GM19452 (cell line): ENCODE data around the gene TMCO4.
"Not testable (repeated sequence)": the region's sequence is repeated elsewhere in the genome, so short reads cannot be mapped to it uniquely, and the experiment has no call there.

Experiments used
- ATAC-seq: cut with Tn5 transposase; IDR thresholded peaks from one replicate; pipeline ENCODE4 v1.9.1; 2021; ENCODE audit not compliant: unreplicated experiment

The TMCO4 gene

DNA sequence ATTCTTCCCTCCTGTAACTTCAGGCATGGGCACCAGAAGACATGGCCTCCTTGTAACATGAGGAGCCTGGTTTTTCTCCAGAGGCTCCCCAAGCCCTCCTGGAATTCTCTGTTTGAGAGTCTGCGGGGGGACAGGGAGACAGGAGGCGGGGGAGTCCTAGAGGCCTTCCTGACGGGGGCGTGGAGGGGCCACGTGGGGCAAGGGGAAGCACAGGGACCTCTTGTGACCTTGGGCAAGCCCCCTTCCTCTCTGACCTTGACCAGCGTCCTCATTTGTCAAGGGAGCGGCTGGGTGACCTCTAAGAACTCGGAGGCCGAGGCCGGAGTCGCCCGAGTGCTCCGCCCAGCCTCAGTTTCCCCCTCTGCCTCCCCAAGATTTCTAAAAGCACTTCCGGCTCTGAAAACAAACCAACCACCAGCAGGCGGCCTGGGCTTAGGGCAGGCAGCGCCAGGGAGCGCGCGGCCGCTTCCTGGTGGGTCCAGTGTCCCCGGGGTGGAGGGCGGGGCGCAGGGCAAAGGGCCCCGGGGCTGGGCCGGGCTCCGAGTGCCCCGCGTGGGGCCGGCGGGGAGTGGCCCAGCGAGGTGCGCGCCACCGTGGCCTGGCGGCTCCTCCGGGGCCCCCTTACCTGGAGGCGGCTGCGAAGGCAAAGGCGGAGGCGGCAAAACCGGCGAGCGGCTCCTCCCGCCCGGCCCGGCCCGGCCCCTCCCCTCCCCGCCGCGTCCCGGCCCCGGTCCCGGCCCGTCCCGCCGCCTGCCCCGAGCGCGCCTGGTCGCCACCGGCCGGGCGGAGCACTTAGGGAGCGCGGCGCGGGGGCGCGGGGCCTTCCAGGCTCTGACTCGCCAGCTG, at the start of gene TMCO4:
Gene TMCO4 (minus strand): TSS at position 687 of the 846 bp plus-strand sequence. CDS start 19,158 bp downstream, outside the sequence.
- peak; percentile 66 for ATAC-seq

DNA sequence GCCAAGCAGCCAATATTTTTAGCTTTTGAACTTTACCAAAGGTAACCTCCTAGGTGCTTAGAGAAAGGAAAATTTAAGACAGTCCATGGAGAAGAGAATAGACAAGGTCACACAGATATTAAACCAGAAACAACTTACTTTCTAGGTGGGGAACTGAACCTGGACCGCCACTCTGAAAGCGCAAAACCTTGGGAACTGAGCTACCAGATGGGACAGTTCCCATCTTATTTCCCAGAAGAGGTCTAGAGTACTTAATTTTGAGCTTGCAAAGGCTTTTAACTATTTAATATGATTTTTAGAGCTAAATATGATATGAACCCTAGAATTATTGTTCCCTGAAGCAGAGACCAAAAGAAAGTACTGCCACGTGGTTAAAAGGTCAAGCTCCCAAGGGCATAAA, 49.6 kb upstream of the TMCO4 start:
- ATAC-seq, result not testable (repeated sequence)

DNA sequence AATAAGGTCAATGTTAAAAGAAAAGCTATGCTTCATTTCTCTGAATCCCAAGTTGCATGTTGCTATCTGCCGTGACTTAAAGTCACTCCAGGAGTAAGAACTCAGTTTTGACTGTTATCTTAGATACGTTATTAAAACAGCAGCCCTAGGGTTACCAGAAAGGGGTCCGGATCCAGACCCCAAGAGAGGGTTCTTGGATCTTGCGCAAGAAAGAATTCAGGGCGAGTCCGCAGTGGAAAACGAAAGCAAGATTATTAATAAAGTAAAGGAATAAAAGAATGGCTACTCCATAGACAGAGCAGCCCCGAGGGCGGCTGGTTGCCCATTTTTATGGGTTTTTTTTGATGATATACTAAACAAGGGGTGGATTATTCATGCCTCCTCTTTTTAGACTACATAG, 47.6 kb upstream of the TMCO4 start:
- not testable (repeated sequence) for ATAC-seq

DNA sequence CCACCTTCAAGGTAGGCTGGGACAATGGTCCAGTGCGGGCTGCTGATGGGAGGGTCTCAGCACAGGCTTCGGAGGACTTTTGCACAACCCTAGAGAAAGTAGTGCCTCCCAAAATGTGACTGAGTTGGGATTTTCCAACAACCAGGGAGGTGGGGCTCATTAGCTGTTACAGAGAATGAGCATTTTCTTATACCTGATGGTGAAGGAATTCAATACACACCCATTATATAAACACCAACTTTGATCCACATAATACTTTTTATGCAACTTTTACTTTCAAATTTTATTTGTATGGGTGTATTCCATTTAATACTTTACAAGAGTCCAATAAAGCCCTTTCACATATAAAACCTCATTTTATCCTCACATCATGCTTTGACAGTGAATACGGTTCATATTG, 46.6 kb upstream of the TMCO4 start:
- ATAC-seq, result no peak

DNA sequence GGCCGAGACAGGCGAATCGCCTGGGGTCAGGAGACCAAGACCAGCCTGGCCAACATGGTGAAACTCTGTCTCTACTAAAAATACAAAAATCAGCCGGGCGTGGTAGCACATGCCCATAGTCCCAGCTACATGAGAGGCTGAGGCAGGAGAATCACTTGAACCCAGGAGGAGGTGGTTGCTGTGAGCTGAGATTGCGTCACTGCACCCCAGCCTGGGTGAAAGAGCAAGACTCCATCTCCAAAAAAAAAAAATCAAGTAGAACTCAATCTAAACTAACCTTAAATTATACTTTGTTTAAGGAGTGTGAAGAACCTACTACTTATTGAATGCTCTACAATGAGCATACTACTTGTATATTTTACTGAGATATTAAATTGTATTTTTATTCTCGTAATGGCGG, 45.8 kb upstream of the TMCO4 start:
- ATAC-seq, result no peak

DNA sequence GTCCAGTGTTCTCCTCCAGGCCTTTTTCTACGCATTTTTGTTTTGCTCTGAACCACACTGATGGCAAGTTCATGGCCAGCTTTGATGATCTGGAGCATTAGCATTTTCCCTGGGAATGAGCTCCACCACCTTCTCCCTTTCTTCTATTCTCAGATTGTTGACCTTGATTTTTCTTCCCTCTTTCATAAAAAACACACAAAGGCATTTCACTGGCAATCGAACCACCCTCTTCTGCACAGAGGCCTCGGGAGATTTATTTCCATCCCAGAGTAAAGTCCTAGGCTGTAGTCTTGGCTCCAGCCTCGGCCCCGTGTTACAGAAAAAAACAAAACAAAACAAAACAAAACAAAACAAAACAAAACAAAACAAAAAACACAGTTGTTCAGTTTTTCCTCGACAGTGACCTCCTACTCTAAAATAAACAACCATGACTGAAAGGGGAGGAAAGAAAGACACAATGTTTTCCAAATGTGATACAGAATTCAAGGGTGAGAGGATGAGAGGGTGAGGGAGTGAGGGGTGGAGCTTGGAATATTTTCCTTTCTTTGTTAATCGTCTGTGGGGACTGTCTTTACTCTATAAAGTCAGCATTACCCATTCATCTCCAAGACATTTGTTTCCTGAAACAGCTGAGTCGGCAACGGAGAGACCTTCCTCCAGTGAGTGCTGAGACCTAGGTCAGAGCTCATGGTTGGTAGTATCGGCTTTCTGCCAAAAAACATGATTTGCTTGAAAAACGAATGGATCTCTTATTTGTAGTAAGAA, 45.2 kb upstream of the TMCO4 start:
- no peak for ATAC-seq

DNA sequence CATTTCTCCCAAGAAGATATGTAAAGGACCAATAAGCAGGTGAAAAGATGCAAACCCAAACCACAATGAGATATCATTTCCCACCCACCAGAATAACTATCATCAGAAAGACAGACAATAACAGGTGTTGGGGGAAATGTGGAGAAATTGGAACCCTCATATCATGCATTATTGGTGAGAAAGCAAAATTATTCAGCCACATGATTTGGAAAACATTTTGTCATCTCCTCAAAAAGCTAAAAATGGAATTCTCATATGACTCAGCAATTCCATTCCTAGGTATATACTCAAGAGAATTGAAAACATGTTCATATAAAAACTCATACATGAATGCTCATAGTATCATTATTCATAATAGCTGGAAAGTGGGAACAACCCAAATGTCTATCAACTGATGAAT, 40.5 kb upstream of the TMCO4 start:
- ATAC-seq, result no peak

DNA sequence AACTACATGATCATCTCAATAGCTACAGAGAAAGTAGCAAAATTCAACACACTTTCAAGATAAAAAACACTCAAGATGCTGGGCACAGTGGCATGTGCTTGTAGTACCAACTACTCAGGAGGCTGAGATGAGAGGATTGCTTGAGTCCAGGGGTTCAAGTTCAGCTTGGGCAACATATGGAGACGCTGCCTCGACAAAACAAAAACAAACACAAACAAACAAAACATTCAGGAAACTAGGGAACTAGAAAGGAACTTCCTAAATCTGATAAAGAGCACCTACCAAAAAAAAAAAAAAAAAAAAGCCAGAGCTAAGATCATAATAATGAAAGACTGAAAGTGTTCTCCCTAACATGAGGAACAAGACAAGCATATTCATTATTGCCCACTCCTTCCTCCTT, 38.1 kb upstream of the TMCO4 start:
- no peak for ATAC-seq

DNA sequence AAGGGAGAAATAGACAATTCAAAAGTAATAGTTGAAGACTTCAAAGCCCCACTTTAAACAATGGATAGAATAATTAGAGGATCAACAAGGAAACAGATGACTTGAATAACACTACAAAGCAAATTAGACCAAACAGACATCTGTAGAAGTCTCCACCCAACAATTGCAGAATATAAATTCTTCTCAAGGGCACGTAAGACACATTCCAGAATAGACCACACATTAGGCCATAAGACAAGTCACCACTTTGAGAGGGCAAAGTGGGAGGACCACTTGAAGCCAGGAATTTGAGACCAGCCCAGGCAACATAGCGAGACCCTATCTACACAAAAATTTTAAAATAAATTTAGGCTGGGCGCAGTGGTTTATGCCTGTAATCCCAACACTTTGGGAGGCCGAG, 35.9 kb upstream of the TMCO4 start:
- ATAC-seq, result no peak

DNA sequence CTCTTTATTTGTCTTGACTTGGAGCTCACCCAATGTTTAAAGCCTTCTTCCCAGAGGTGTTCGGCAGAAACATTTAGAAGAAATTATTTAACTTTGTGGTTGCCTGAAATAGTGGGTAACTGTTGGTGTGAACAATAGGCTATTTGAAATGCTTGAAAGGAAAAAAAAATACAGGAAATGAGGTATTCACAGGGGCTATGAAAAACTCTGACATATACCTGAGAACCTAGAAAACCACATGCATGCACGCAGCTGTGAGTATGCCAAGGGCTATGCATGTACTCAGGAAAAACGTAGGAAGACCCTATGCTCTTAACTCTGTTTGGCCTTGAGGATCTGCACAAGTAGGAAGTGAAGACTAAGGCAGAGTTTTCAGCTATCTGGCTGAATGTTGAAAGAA, 31.7 kb upstream of the TMCO4 start:
- ATAC-seq, result no peak

DNA sequence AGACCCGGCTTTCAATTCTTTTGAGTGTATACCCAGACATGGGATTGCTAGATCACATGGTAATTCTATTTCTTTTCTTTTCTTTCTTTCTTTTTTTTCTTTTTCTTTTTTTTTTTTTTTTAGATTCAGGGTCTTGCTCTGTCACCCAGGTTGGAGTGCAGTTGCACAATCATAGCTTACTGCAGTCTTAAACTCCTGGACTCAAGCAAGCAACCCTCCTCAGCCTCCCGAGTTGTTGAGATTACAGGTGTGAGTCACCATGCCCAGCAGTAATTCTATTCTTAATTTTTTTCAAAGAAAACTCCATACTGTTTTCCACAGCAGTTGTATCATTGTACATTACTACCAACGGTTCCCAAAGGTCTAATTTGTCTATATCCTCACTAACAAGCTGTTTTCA, 28.8 kb upstream of the TMCO4 start:
- ATAC-seq, result no peak

DNA sequence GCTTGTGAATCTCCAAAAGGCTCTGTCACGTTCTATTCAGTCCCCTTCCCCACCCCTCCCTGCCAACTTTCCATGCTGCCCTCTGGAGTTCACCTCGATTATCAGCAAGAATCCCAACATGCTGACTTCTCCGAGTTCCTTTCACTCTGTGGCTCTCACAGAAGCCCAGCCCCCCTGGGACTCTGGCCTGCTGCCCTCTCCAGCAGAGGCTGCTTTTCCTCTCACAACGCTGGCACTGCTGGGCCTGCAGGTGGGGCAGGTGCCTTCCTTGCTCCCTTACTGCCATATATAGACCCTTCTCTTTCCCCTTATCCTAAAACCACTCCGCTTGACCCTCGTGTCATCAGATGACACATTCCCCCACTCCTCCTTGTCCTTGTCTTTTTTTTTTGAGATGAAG, 25.6 kb upstream of the TMCO4 start:
- no peak for ATAC-seq

DNA sequence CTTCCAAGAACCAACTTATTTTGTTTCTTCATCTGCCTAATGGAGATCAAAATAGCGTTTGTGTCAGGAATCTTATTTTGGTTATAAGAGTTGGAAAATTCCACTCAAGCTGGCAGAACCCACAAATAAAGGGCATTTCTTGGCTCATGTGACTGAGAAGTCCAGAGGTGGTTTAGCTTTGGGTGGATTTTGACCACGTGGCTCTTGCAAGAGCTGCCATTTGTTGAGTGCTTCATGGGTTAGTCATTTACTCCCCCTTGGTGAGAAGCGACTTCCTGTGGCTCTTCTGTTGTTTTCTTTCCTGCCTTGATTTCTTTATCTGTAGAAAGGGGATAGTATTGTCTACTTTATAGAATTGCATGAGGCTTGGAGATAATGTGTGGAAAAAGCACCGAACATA, 24.8 kb upstream of the TMCO4 start:
- no peak for ATAC-seq

DNA sequence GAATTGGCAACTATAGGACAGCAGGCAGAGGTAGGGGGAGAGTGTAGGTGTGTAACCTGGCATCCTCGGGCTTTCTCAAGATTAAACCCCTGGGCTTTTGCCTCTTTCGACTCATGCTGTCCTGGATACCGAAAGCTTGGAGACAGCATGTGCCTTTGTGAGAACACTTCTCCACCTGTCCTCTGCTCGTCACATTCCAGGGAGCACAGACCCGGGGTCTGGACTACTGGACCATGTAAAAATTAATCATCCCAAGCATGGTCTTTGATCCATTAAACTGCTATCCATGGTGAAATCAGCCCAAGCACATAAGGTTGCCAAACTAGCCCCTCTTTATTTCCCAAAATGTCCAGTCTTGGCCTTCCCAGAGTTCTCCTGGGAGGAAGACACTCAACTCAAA, 24.3 kb upstream of the TMCO4 start:
- ATAC-seq, result no peak

DNA sequence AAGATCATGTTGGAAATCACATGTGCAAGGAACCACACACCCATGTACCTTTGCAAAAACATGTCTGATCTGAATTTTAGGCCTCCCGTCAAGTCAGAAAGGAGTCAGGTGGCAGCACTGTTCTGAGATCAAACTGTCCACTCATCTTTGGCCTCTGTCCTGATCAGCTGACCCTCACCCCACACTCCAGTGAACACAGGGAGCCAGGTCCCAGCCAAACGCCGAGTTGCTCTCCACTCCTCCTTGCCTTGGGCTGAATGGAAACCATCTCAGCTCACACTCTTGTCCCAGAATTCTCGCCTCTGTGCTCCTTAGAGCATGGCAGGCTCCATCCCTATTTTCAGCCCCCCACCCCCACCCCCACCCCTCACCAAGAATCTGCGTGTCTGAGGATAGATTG, 20.0 kb upstream of the TMCO4 start:
- no peak for ATAC-seq

DNA sequence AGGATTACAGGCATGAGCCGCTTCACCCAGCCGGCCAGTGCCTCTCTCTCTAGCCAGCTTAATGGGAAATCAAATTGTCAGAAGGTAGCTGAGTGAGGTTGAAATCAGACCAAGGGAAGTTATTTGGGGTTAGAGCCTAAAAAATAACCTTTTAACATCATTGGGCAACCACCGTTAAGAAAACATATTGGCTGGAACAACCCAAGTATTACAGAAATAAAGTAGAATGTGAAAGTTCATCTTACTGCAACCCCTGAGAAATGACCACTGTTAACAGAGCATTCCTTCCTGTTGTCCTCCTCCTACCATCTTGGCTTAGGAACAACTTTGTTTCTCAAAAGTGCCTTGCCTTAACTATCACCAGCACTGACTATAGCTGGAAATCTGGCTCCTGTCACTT, 18.6 kb upstream of the TMCO4 start:
- ATAC-seq, result no peak

DNA sequence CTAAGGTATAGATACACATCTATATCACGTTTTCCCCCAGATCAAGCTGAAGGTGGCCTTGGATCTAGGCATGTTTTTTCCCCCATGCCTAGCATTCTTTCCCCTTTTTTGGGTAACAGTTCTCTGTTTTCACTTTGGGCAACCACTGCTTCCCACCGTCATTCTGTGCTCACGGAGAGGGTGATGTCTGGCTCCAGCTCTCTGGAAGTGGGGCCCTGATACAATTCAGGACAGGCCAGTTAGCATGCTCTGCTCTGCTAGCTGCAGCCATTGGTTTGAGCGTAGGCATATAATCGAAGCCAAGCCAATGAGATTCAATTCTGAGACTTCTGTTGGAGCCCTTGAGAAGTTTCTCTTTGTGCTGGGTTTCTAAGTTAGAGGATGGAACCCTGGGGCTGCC, 17.4 kb upstream of the TMCO4 start:
- no peak for ATAC-seq

DNA sequence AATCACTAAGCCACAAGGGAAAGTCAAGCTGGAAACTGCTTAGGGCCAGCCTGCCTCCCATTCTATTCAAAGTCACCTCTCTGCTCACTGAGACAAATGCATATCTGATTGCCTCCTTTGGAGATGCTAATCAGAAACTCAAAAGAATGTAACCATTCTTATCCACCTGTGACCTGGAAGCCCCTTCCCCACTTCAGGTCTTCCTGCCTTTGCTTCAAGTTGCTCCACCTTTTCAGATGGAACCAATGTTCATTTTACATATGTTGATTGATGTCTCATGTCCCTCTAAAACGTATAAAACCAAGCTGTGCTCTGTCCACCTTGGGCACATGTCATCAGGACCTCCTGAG, 17.0 kb upstream of the TMCO4 start:
- ATAC-seq, result not testable (repeated sequence)

DNA sequence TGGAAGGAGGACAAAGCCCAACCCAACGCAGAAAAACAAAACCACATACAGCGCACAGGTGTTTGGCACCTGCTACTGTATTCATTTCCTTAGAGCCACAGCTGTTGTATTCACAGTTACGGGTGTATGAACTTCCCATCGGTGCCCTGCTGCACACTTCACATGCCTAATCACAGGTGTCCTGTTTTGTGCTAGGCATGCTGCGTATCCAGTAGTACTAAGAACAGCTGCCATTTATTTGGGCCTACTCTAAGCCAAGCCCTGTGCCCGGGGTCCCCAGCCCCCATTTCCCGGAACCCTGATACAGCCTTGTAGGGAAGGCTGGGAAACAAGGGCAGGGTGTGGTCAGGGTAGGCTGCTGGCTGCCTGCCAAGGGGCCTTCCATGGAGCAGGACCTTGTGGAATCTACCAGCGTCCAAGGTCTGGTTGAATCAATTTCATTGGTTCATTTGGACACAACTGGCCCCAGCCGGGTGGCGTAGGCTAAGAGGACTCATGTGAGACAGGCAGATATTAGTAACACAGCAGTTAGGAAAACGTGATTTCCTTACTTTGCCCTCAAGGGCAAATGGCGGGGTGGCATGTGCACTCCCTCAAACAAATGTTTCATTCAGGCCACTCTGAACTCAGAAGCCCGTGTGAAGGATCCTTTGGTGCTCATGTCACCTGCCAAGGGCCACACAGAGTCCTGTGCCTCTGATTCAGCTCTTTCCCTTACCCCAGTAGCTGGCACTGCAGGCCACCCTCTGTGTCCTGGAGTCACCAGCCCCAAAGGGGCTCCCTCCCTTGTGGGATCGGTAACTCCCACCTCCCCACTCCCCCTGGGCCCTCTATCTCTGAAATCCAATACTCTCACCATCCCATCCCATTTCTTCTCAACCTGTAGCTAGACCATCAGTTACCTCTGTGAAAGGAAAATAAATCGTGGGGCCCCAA, 16.4 kb upstream of the TMCO4 start:
- no peak for ATAC-seq

DNA sequence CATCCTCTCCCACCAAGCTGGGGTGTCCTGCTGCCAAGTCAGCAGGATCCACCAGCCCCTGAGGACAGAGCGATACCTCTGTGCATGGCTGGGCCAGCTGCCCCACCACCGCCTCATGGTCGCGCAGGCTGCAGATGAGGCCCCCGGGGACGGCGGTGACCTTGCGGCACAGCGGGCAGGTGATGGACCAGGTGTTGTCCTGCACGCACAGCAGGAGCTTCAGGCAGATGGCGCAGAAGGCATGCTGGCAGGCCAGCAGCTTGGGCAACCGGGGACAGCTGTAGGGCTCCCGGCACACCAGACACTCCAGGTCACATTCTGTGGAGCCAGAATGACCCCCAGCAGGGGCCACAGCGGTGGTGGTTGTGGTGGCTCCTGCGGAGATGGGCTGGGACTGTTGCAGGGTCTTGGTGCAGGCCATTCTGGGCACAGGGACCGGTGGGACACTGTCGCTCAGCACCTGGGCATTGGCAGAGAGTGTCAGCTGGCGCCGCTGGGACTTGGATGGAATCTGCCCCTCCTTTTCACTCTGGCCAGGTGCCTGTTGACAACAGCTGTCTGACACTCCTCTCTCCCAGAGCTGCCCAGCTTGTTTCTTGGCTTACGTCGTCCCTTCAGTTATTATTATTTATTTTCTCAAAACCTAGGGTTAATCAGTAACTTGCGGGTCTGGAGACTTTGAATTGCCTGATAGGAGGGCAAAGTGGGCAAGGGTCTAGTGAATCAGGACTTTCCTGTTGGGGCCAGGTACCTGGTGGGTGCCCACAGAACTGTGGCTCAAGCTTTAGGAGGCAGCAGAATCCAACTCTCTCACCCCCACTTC, 15.2 kb upstream of the TMCO4 start, which contains the start of gene RNF186:
Gene RNF186 (minus strand): TSS at position 603 of the 823 bp plus-strand sequence. CDS start 182 bp downstream, at position 421.
- ATAC-seq, result no peak
